Parietal lobe (tissue), 1 donor: ENCODE measurements around the gene M1AP. TPM values are rescaled to one million over a fixed set of nuclear protein-coding genes. Genes with fewer than 3 reads are reported as not detected.

Experiments
- total RNA-seq: library from RNA; depleted of rRNA; stranded (reverse); fragments of >200 nt; gene quantifications from one replicate; pipeline ENCODE4 v1.2.3, GENCODE V29; 2014

M1AP gene
- total RNA-seq = not detected

GRCh38 chr2:74648009-74648443 is at the start of gene M1AP:
Gene M1AP, minus strand, starts transcription at chr2:74648330. Its CDS starts 8,055 bp downstream, at chr2:74640275.

GRCh38 chr2:74653985-74654882 is 6.1 kb upstream of the M1AP start, which contains the start of gene SEMA4F:
Gene SEMA4F, plus strand, starts transcription at chr2:74654247. Its CDS starts 130 bp downstream, at chr2:74654377.

GRCh38 chr2:74553892-74554819 is 94.0 kb downstream of the M1AP start, which contains the start of the genes DOK1 and LOXL3:
Gene DOK1, plus strand, starts transcription at chr2:74554720. Its CDS starts 35 bp downstream, at chr2:74554755.
Gene LOXL3, minus strand, starts transcription at chr2:74553942. Its CDS starts 1,308 bp downstream, at chr2:74552634.

GRCh38 chr2:74529357-74530238 is 118.5 kb downstream of the M1AP start, which contains the start of the genes AUP1 and HTRA2:
Gene AUP1, minus strand, starts transcription at chr2:74529706. Its CDS starts 77 bp downstream, at chr2:74529629.
Gene HTRA2, plus strand, starts transcription at chr2:74529933. Its CDS starts 74 bp downstream, at chr2:74530007.

GRCh38 chr2:74525717-74526648 is 122.1 kb downstream of the M1AP start, which contains the start of gene DQX1:
Gene DQX1, minus strand, starts transcription at chr2:74526231. Its CDS starts 502 bp downstream, at chr2:74525729.

GRCh38 chr2:74514368-74515270 is 133.5 kb downstream of the M1AP start, which contains the start of gene TLX2:
Gene TLX2, plus strand, starts transcription at chr2:74514450. Its CDS starts 357 bp downstream, at chr2:74514807.

Other genes starting within 250 kb of the M1AP start
- gene C2orf81, start 226.7 kb downstream of the M1AP start, total RNA-seq = 1.6 TPM
- gene WDR54, start 226.6 kb downstream of the M1AP start, total RNA-seq = 38.2 TPM
- 5.0 TPM for gene RTKN, start 206.4 kb downstream of the M1AP start, total RNA-seq
- 14.4 TPM for gene INO80B, start 193.2 kb downstream of the M1AP start, total RNA-seq
- gene WBP1, start 189.9 kb downstream of the M1AP start, total RNA-seq = 25.7 TPM
- gene MOGS, start 182.9 kb downstream of the M1AP start, total RNA-seq = 26.9 TPM
- 17.8 TPM for gene MRPL53, start 175.7 kb downstream of the M1AP start, total RNA-seq
- 76.4 TPM for gene CCDC142, start 165.3 kb downstream of the M1AP start, total RNA-seq
- 23.8 TPM for gene TTC31, start 165.2 kb downstream of the M1AP start, total RNA-seq
- not detected for gene LBX2, start 148.7 kb downstream of the M1AP start, total RNA-seq
- 6.6 TPM for gene PCGF1, start 140.6 kb downstream of the M1AP start, total RNA-seq
- gene TLX2, start 133.9 kb downstream of the M1AP start, total RNA-seq = not detected
- gene DQX1, start 122.1 kb downstream of the M1AP start, total RNA-seq = not detected
- 51.3 TPM for gene AUP1, start 118.6 kb downstream of the M1AP start, total RNA-seq
- 53.2 TPM for gene HTRA2, start 118.4 kb downstream of the M1AP start, total RNA-seq
- 19.4 TPM for gene LOXL3, start 94.4 kb downstream of the M1AP start, total RNA-seq
- 3.8 TPM for gene DOK1, start 93.6 kb downstream of the M1AP start, total RNA-seq
- 20.7 TPM for gene SEMA4F, start 5.9 kb upstream of the M1AP start, total RNA-seq
- 3.4 TPM for gene HK2, start 185.8 kb upstream of the M1AP start, total RNA-seq